OCI-LY1 (cell line): ENCODE measurements around the gene DMKN.

ENCODE experiments used
- EZH2 ChIP-seq: fragments of 200-600 bp; sonication (generic), shearing (Covaris generic); IDR thresholded peaks from 2 replicates; pipeline ENCODE4 v1.8.0; 2017; ENCODE audit warnings: borderline replicate concordance, mixed run types, mild to moderate bottlenecking, antibody characterized with exemption, low read length, moderate library complexity, mixed read lengths
- TF ChIP-seq, protein P1 (sequence below): fragments of 200-600 bp; sonication (generic), shearing (Covaris generic); IDR thresholded peaks from 2 replicates; pipeline ENCODE4 v1.5.1; 2017; ENCODE audit warnings: mild to moderate bottlenecking, antibody characterized with exemption, low read length, moderate library complexity, mixed read lengths

DNA sequence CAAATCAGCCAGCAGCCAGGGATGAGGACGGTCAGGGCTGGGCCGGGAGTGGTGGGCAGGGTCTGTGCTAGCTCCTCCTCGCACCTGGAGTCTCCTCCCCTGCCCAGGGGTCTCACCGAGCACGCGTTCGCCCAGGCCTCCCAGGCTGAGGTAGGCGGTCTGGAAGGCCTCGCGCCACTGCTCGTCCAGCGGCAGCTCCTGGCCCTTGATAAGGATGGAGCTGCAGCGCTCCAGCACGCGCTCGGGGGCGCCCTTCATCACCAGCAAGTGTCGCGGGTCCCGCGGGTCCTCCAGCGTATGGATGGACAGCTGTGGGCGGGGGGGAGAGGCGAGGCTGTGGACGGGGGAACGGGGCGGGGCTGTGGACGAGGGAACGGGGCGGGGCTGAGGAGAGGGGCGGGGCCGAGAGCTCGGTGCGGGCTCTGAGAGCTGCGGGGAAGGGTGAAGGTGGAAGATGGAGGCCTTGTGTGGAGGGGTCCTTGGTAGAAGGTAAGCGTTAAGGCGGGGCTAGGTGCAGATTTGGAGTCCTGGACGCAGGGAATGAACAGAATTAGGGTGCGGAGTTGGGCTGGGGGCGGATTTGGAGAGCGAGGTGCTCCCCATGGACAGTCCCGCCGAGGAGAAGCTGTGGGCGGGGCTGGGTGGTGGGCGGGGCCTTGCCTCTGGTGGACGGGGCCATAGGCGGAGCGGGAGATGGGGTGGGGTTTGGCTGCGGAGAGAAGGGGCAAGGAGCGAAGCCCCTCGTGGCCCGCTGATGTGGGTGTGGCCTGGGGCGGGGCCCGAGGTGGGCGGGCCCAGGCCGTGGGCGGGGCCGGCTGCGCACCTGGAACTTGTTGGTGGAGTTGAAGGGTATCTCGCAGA lies 44.3 kb upstream of the DMKN start:
- TF ChIP-seq, protein P1, sequence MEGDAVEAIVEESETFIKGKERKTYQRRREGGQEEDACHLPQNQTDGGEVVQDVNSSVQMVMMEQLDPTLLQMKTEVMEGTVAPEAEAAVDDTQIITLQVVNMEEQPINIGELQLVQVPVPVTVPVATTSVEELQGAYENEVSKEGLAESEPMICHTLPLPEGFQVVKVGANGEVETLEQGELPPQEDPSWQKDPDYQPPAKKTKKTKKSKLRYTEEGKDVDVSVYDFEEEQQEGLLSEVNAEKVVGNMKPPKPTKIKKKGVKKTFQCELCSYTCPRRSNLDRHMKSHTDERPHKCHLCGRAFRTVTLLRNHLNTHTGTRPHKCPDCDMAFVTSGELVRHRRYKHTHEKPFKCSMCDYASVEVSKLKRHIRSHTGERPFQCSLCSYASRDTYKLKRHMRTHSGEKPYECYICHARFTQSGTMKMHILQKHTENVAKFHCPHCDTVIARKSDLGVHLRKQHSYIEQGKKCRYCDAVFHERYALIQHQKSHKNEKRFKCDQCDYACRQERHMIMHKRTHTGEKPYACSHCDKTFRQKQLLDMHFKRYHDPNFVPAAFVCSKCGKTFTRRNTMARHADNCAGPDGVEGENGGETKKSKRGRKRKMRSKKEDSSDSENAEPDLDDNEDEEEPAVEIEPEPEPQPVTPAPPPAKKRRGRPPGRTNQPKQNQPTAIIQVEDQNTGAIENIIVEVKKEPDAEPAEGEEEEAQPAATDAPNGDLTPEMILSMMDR = no peak
- TF ChIP-seq EZH2 = no peak
